Measurements from ENCODE around the gene ETNPPL.

The ETNPPL gene

GRCh38 chr4:108709722-108710121 is 53.1 kb downstream of the ETNPPL start:
- H3K79me2 ChIP-seq = no peaks in the 10 kb centered on the region

DNA sequence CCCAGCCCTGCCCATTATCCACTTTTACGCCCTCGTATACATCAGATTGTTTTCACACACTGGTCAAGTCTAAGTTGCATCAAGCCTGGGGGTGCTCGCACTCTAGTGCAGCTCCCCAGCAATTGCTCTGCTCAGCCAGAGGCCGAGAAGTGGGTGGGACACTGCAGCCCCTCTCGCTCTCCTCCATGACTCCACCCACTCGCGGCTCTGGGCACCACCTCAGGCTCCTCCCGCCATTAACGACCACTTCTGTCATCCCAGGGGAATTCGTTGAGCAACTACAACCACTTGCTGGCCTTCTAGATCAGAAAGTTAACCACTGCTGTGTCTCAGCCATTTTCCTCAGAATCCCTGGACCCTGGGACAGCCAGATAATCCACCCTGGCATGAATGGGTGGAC is 53.6 kb downstream of the ETNPPL start:
- no peaks in the 10 kb centered on the region for H3K27me3 ChIP-seq (ENCODE audit: control insufficient read depth, insufficient read depth, low read length)
- no peak overlapping the region for H2AFZ ChIP-seq
- no peaks in the 10 kb centered on the region for H3K79me2 ChIP-seq
- no peaks in the 10 kb centered on the region for H3K9me3 ChIP-seq (ENCODE audit: control insufficient read depth, low read length)
- no peak for TF ChIP-seq CTCF (IDR thresholded peaks at IDR 0.05)
- no peak overlapping the region for H3K9ac ChIP-seq
- H3K4me3 ChIP-seq (ENCODE audit: low read depth, low read length) = no peak overlapping the region
- H3K4me2 ChIP-seq (ENCODE audit: low read length) = no peak overlapping the region
- H3K36me3 ChIP-seq (ENCODE audit: control insufficient read depth, insufficient read depth, low read length) = no peaks in the 10 kb centered on the region
- H3K27ac ChIP-seq = no peak overlapping the region
- H3K4me1 ChIP-seq = no peaks in the 10 kb centered on the region

More at GRCh38 chr4:108709722-108710121, 53.1 kb downstream of the ETNPPL start:
- Histone ChIP-seq H3K4me2 (ENCODE audit: low read length) (no peak overlapping the region), H3K4me3 (ENCODE audit: low read depth, low read length) (no peak overlapping the region), H3K27ac (no peak overlapping the region), H3K27me3 (ENCODE audit: control insufficient read depth, insufficient read depth, low read length) (no peaks in the 10 kb centered on the region), H3K36me3 (ENCODE audit: control insufficient read depth, insufficient read depth, low read length) (no peaks in the 10 kb centered on the region), H3K9ac (no peak overlapping the region), H3K9me3 (ENCODE audit: control insufficient read depth, low read length) (no peaks in the 10 kb centered on the region), H2AFZ (no peak overlapping the region), H3K4me1 (no peaks in the 10 kb centered on the region)
- no peak for TF ChIP-seq CTCF (IDR thresholded peaks at IDR 0.05)

GRCh38 chr4:108706289-108706688 is 56.6 kb downstream of the ETNPPL start:
- H3K9me3 ChIP-seq (ENCODE audit: control insufficient read depth, low read length) = no peaks in the 10 kb centered on the region
- no peaks in the 10 kb centered on the region for H3K36me3 ChIP-seq (ENCODE audit: control insufficient read depth, insufficient read depth, low read length)
- TF ChIP-seq CTCF (IDR thresholded peaks at IDR 0.05) = no peak
- H3K9ac ChIP-seq = no peak overlapping the region
- H3K4me2 ChIP-seq (ENCODE audit: low read length) = no peak overlapping the region
- H2AFZ ChIP-seq = no peak overlapping the region
- no peaks in the 10 kb centered on the region for H3K27me3 ChIP-seq (ENCODE audit: control insufficient read depth, insufficient read depth, low read length)
- H3K27ac ChIP-seq = no peak overlapping the region
- no peak overlapping the region for H3K4me3 ChIP-seq (ENCODE audit: low read depth, low read length)
- no peaks in the 10 kb centered on the region for H3K4me1 ChIP-seq
- H3K79me2 ChIP-seq = no peaks in the 10 kb centered on the region

- Histone ChIP-seq H3K4me3 (ENCODE audit: low read depth, low read length) (no peak overlapping the region), H3K9ac (no peak overlapping the region), H2AFZ (no peak overlapping the region), H3K79me2 (no peaks in the 10 kb centered on the region), H3K36me3 (ENCODE audit: control insufficient read depth, insufficient read depth, low read length) (no peaks in the 10 kb centered on the region), H3K9me3 (ENCODE audit: control insufficient read depth, low read length) (no peaks in the 10 kb centered on the region), H3K4me2 (ENCODE audit: low read length) (no peak overlapping the region), H3K27me3 (ENCODE audit: control insufficient read depth, insufficient read depth, low read length) (no peaks in the 10 kb centered on the region), H3K27ac (no peak overlapping the region), H3K4me1 (no peaks in the 10 kb centered on the region)
- TF ChIP-seq CTCF (IDR thresholded peaks at IDR 0.05) = no peak
Observed at GRCh38 chr4:108703966-108704365, 58.9 kb downstream of the ETNPPL start.

DNA sequence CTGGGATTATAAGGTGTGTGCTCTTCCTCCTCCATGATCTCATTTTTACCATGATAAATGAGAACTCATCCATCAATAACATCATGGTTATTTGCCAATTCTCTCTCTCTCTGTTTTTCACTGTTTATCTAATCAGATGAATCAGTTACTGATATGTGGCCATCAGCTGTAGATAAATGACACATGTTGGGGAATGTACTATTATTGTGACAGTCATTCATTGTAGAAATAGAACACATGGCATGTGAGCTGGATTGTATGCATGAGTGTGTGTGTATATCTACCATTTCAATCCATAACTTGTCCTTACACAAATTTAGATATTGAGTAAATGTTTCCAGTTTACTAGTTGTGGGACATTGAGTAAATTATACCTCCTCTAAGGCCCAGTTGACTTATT is 59.5 kb downstream of the ETNPPL start:
- Histone ChIP-seq H2AFZ (no peak overlapping the region), H3K4me2 (ENCODE audit: low read length) (no peak overlapping the region), H3K4me3 (ENCODE audit: low read depth, low read length) (no peak overlapping the region), H3K79me2 (no peaks in the 10 kb centered on the region), H3K36me3 (ENCODE audit: control insufficient read depth, insufficient read depth, low read length) (no peaks in the 10 kb centered on the region), H3K27me3 (ENCODE audit: control insufficient read depth, insufficient read depth, low read length) (no peaks in the 10 kb centered on the region), H3K27ac (no peak overlapping the region), H3K9me3 (ENCODE audit: control insufficient read depth, low read length) (no peaks in the 10 kb centered on the region), H3K4me1 (no peaks in the 10 kb centered on the region), H3K9ac (no peak overlapping the region)
- TF ChIP-seq CTCF (IDR thresholded peaks at IDR 0.05) = no peak

All from parathyroid adenoma (tissue), 2 donors.